ENCODE measurements around the gene CHST9. TPM values are rescaled to one million over a fixed set of nuclear protein-coding genes. Genes with fewer than 3 reads are reported as not detected.

Gene CHST9
- total and polyA plus RNA-seq, 10 donors = 0.87 to 23.9 (median 8.4) TPM

- TF ChIP-seq POLR2AphosphoS5 (IDR thresholded peaks at IDR 0.05) = no peak
- no peak for TF ChIP-seq POLR2A (IDR thresholded peaks at IDR 0.05)
- TF ChIP-seq CTCF (IDR thresholded peaks at IDR 0.05 in 8 of 11, conservative IDR thresholded peaks at IDR 0.05 in 3 of 11) = no peak
- Histone ChIP-seq H3K27me3 (replicated peaks in 1 of 7) (no peaks in the 10 kb centered on the region), H3K4me3 (no peak overlapping the region), H3K9me3 (no peaks in the 10 kb centered on the region), H3K36me3 (no peaks in the 10 kb centered on the region), H3K27ac (no peak overlapping the region), H3K4me1 (no peaks in the 10 kb centered on the region)
- no peak for DNase-seq
- intact Hi-C loops (cut with DNase I; ENCODE audit: low total_unique reads) = no loop called here
- WGBS, 5 donors = 61 to 82% (median 81%) methylated on average over 2 of the region's 2 CpGs
Observed at GRCh38 chr18:27202741-27203140, 17.6 kb upstream of the CHST9 start.

GRCh38 chr18:27198036-27198435, 12.9 kb upstream of the CHST9 start:
- Histone ChIP-seq H3K9me3 (no peaks in the 10 kb centered on the region), H3K4me1 (no peaks in the 10 kb centered on the region), H3K4me3 (no peak overlapping the region), H3K27me3 (replicated peaks in 1 of 7) (no peaks in the 10 kb centered on the region), H3K36me3 (no peaks in the 10 kb centered on the region), H3K27ac (no peak overlapping the region)
- intact Hi-C loops (cut with DNase I; ENCODE audit: low total_unique reads) = no loop called here
- TF ChIP-seq CTCF (IDR thresholded peaks at IDR 0.05 in 8 of 11, conservative IDR thresholded peaks at IDR 0.05 in 3 of 11) (no peak), POLR2AphosphoS5 (IDR thresholded peaks at IDR 0.05) (no peak), POLR2A (IDR thresholded peaks at IDR 0.05) (no peak)
- no peak for DNase-seq
- 81 to 90% (median 84%) methylated on average over 3 of the region's 3 CpGs for WGBS, 5 donors

- H3K9me3 ChIP-seq = no peaks in the 10 kb centered on the region
- TF ChIP-seq POLR2AphosphoS5 (IDR thresholded peaks at IDR 0.05) = no peak
- no peak for TF ChIP-seq CTCF (IDR thresholded peaks at IDR 0.05 in 8 of 11, conservative IDR thresholded peaks at IDR 0.05 in 3 of 11)
- no peak for TF ChIP-seq POLR2A (IDR thresholded peaks at IDR 0.05)
- no peaks in the 10 kb centered on the region for H3K4me1 ChIP-seq
- H3K4me3 ChIP-seq = no peak overlapping the region
- no peaks in the 10 kb centered on the region for H3K36me3 ChIP-seq
- H3K27me3 ChIP-seq (replicated peaks in 1 of 7) = peaks cover 0 to 19% (median 3%) of the 10 kb centered on the region in 7 donors
- intact Hi-C loops (cut with DNase I; ENCODE audit: low total_unique reads) = no loop called here
- H3K27ac ChIP-seq = no peak overlapping the region
- no peak for DNase-seq
- 92 to 97% (median 95%) methylated on average over 1 of the region's 1 CpG for WGBS, 5 donors
Observed at GRCh38 chr18:27188309-27188708, 3.2 kb upstream of the CHST9 start.

- Histone ChIP-seq H3K4me1 (no peaks in the 10 kb centered on the region), H3K36me3 (no peaks in the 10 kb centered on the region), H3K27ac (no peak overlapping the region), H3K9me3 (no peaks in the 10 kb centered on the region), H3K27me3 (replicated peaks in 1 of 7) (peaks cover 0 to 19% (median 3%) of the 10 kb centered on the region in 7 donors), H3K4me3 (no peak overlapping the region)
- no peak for DNase-seq
- TF ChIP-seq CTCF (IDR thresholded peaks at IDR 0.05 in 8 of 11, conservative IDR thresholded peaks at IDR 0.05 in 3 of 11) = no peak
- TF ChIP-seq POLR2AphosphoS5 (IDR thresholded peaks at IDR 0.05) = no peak
- TF ChIP-seq POLR2A (IDR thresholded peaks at IDR 0.05) = no peak
- intact Hi-C loops (cut with DNase I; ENCODE audit: low total_unique reads) = no loop called here
- 80 to 90% (median 85%) methylated on average over 4 of the region's 4 CpGs for WGBS, 5 donors
Observed at GRCh38 chr18:27185897-27186296, 789 bp upstream of the CHST9 start.
